Stimulated activated CD8-positive, alpha-beta memory T cell treated with anti-CD3 and anti-CD28 coated beads, Interleukin-7, amount 100 ng/mL, for 48 hours (primary cell): ENCODE data around the gene ICE2.

Source experiments
- DNase-seq, 2 donors: peaks; one replicate each; pipeline ENCODE4 v3.0.0-alpha.2; 2020; ENCODE audit warnings: low read depth in 1 of 2; ENCODE audit errors: extremely low read depth in 1 of 2

The ICE2 gene

DNA sequence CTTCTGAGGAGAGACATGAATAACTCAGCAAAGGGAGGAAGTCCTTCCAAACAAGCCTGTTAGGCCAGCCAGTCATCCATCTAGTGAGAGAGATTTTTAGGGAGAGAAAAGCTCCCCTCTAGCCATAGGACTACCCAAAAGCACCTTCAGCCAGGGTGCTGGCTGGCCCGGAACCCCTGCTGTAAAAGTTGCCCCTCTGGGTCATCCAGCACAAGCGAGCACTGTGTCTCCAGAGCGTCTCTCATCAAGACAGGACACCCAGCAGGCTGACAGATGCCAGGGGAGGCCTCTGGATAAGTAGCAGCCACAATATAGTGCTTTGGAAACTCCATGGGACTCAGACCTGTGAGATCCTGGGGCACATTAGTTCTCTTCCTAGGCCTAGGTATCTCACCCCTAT is 105.6 kb downstream of the ICE2 start:
- no peak for DNase-seq

DNA sequence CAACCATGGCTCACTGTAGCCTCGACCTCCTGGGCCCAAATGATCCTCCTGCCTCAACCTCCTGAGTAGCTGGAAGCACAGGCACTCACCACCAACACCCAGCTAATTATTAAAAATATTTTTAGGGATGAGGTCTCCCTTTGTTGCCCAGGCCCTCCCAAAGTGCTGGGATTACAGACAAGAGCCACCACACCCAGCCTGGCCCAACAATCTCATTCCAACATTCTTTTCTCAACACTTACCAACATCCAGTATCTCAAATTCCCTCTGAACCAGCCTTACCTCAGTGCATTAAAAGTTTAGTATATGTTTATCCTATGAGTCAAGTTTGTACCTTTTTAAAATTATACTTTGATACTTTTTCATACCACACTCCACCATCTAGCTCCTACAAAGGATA is 106.2 kb downstream of the ICE2 start:
- no peak for DNase-seq

DNA sequence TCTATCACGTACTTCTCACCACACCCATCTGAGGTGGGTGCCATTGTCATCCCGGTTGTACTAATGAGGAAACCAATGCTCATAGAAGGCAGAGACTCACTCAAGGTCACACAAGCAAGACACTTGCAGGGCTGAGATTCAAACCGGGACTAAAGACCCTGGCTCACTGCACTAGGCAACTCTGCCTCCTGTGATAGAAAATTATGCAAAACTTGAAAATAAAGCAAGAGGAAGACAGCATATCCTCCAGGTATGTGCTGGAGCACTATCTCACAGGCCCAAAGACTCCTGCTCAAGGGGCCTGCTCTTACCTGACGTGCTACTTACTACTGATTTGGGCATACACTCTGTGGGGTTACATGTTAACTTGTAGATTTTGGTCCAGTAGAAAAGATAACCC is 106.7 kb downstream of the ICE2 start:
- DNase-seq: no peak

DNA sequence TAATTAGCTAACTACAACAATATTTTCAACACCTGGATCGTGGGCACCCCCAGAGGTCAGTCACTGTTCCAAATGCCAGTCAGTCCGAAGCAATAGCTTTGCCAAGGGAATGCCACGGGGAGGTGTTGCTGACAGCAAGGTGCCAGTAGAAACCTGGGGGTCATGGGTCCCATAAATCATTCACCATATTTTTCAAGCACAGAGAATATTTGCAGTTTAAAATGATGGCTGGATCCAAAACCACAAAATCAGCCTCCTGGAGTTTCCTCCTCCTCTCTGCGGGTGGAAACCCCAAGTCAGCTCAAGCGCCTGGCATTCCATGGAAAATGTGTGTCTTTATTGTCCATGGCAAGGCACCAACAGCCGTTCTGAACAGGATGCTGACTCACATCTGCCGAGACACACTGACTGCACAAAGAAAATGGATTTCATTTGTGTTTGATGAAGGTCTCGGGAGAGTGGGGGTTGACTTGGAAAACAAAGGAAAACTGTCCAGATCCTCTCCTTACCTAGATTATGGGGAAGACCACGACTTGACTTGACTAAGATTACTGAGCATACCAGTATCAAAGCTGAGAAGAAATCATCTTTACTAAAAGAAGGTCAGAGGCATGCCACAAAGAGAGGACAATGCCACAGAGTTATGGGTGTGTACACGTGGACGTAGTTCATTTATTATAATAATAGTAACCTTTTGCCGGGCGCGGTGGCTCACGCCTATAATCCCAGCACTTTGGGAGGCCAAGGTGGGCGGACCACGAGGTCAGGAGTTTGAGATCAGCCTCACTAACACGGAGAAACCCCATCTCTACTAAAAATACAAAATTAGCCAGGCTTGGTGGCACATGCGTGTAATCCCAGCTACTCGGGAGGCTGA is 107.5 kb downstream of the ICE2 start:
- no peak for DNase-seq

DNA sequence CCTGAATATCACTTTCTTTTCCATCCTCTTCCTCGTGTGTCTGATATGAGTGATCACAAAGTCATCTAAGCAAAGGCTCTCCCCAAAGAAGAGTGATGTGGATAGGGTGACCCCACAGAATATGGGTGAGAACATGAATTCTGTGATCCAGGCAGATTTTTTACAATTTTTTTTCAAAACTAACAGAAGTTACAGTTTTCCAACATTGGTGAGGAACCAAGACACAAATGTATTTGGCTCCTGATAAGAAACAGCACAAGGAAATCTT is 108.1 kb downstream of the ICE2 start:
- DNase-seq: no peak

DNA sequence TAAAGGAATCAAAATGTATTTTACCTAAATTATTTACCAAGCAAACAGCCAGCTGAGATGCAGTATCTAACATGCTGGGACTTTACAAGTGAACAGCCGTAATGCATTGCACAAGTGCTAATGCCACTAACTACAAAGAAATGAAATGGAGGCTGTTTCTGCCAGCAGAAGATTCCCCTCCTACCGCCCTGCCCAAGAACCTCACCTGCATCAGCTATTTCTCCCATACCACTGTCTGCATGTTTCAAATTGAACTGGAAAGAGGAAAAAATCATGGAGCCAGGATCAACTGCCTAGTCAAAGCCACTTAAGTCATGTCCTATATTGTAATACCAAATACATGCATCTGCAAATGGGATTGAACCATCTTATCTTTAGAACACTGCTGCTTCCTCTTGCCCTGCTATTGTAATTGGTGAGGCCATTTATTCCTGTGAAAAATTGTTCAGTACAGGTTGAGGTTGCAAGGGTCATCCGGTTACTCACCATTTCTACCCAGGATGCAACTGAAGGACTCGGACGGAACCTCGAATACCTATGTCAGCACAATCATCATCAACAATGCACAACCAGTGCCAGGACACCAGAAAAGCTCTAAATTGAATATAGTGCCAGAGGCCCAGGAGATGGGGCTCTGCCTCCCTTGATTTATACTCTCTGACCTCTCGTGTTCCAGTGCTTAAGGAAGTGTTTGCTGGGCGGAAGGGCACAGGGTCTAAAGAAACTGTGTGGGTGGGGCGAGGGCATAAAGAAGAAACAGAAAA is 108.7 kb downstream of the ICE2 start:
- DNase-seq: no peak

DNA sequence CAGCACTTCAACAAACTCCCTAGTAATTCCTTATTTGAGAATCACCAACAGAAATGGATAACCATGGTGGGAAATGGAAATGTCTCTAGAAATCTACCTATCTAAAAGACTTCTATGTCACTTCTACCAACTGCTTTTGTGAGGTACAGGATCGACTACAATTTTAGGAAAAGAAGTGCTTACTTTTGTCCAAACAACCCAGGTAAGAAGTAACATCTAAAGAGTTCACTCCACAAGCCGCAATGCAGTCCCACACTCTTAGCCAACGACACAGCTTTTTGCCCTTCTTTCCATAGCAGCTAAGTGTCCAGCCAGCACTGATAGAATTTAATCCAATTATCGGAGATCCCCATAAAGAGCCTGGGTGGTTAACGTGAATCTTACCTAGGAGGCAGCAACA is 109.2 kb downstream of the ICE2 start:
- no peak for DNase-seq
